Liver (tissue), 3 donors: ENCODE measurements around the gene RFC2.

Experiments
- CTCF ChIP-seq: fragments of 150-350 bp; IDR thresholded peaks from 2 replicates; pipeline ENCODE4 v1.5.1; 2017; ENCODE audit warnings: improper control_type of control experiment, low read depth, low read length; ENCODE audit not compliant: missing input control
- EGR1 ChIP-seq, 2 donors: IDR thresholded peaks; 2 replicates each; pipeline ENCODE4 v1.6.1; 2016 to 2018; ENCODE audit warnings: antibody characterized with exemption in 2 of 2, low read depth in 2 of 2
- GABPA ChIP-seq, 2 donors: IDR thresholded peaks in 1 of 2; conservative IDR thresholded peaks in 1 of 2; 2 replicates each; pipeline ENCODE4 v1.6.1; 2016; ENCODE audit warnings: antibody characterized with exemption in 2 of 2, mild to moderate bottlenecking in 1 of 2, moderate library complexity in 1 of 2
- HNF4A ChIP-seq, 2 donors: conservative IDR thresholded peaks; 2 replicates each; pipeline ENCODE4 v1.6.1; 2016; ENCODE audit warnings: antibody characterized with exemption in 2 of 2, mild to moderate bottlenecking in 2 of 2
- JUND ChIP-seq, 2 donors: IDR thresholded peaks; 2 replicates each; pipeline ENCODE4 v1.6.1; 2016; ENCODE audit warnings: antibody characterized with exemption in 2 of 2
- RAD21 ChIP-seq, 2 donors: IDR thresholded peaks; 2 replicates each; pipeline ENCODE4 v1.6.1; 2016; ENCODE audit warnings: antibody characterized with exemption in 2 of 2, mild to moderate bottlenecking in 2 of 2
- REST ChIP-seq: IDR thresholded peaks from 2 replicates; pipeline ENCODE4 v1.6.1; 2016; ENCODE audit warnings: antibody characterized with exemption, mild to moderate bottlenecking
- SP1 ChIP-seq: IDR thresholded peaks from 2 replicates; pipeline ENCODE4 v1.6.1; 2018; ENCODE audit warnings: antibody characterized with exemption, mild to moderate bottlenecking
- TAF1 ChIP-seq: conservative IDR thresholded peaks from 2 replicates; pipeline ENCODE4 v1.6.1; 2016; ENCODE audit warnings: antibody characterized with exemption, mild to moderate bottlenecking
- YY1 ChIP-seq: IDR thresholded peaks from 2 replicates; pipeline ENCODE4 v1.6.1; 2016; ENCODE audit warnings: antibody characterized with exemption, mild to moderate bottlenecking
- donor health status: healthy.
- donor health status: healthy.

- no peak for TF ChIP-seq CTCF
- no peak for TF ChIP-seq YY1
- no peak for TF ChIP-seq SP1
- no peak for TF ChIP-seq EGR1 (IDR thresholded peaks at IDR 0.05; ENCODE audit: low read depth in 2 of 2)
- TF ChIP-seq GABPA (IDR thresholded peaks at IDR 0.05 in 1 of 2, conservative IDR thresholded peaks at IDR 0.05 in 1 of 2) = no peak
- TF ChIP-seq TAF1 = no peak
- no peak for TF ChIP-seq REST
- no peak for TF ChIP-seq HNF4A (conservative IDR thresholded peaks at IDR 0.05)
- no peak for TF ChIP-seq JUND (IDR thresholded peaks at IDR 0.05)
- no peak for TF ChIP-seq RAD21 (IDR thresholded peaks at IDR 0.05)
Observed at GRCh38 chr7:74230446-74231231, 23.6 kb downstream of the RFC2 start.
